Heart left ventricle (tissue), 13 donors: ENCODE measurements around the gene MYCN.

Source experiments
- POLR2A ChIP-seq, 2 donors: fragments of 450-650 bp; IDR thresholded peaks; one replicate each; pipeline ENCODE4 v1.6.1; 2017; ENCODE audit warnings: antibody characterized with exemption in 2 of 2, mild to moderate bottlenecking in 2 of 2, moderate library complexity in 2 of 2
- TF ChIP-seq, protein P1 (sequence below), 12 donors: fragments of 200-600 bp; sonication (generic) in 4 of 12; IDR thresholded peaks; one replicate each; pipeline versions ENCODE4 v1.5.0 to v1.8.0; 2018 to 2022; ENCODE audit warnings: antibody characterized with exemption in 12 of 12, mild to moderate bottlenecking in 5 of 12
- donor health status: ischemic (EF 13 %, LVEDD 7.1; RV severe dilation, severe dysfunction).
- donor health status: DM: no; HTN: yes; CAD: no.
- donor health status: DM: no; HTN: no; CAD: no.
- donor health status: ischemic (EF 25% LVEDD 6.9; RV normal size, moderate dysfunction).
- donor health status: ischemic (EF 25% LVEDD 5.7; RV mildly dilated, moderate dysfunction).
- donor health status: ischemic (EF 35%, LVEDD 5.7; RV mildly dilated, moderate dysfunction).
- donor health status: nonischemic (EF 11% LVEDD 7.7; RV severe dilation, severe dysfunction).
- donor health status: DM: yes; HTN: yes; CAD: no.
- donor health status: PGD.
- donor health status: ischemic (EF 29% LVEDD 5.4; RV normal size, mild dysfunction).
- donor health status: nonischemic (EF 23%, LVEDD 6.1; RV moderate dilation, normal function).

DNA sequence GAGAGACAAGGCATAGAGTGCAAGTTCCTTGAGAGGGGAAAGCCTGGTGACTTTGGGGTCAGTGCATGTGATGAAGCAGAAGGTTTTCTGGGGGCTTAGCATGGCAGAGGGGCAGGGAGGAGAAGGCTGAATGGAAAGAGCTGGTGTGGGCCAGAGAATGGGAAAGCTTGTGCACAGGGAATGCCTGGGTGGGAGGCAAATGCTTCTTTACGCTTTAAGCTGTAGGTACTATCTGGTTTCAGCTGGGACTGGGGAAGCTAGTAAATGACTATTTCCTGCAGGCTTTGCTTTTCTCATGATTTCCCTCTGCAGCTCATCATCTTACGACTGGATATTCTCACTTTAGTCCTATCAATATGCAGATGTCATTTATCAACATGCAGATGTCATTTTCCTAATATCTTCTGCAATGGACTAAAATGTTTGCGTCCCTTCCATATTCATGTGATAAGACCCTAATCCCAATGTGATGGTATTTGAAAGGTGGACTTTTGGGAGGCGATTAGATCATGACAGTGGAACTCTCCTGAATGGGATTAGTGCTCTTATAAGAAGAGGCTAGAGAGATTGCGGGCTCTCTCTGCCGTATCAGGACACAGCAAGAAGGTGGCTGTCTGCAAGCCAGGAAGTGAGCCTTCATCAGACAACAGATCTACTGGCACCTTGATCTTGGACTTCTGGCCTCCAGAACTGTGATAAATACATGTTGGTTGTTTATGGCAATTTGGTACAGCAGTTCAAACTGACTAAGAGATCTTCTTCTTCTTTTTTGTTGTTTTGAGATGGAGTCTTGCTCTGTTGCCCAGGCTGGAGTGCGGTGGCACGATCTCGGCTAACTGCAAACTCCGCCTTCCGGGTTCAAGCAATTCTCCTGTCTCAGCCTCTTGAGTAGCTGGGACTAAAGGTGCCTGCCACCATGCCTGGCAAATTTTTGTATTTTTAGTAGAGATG lies 50.1 kb downstream of the MYCN start:
- TF ChIP-seq, protein P1, sequence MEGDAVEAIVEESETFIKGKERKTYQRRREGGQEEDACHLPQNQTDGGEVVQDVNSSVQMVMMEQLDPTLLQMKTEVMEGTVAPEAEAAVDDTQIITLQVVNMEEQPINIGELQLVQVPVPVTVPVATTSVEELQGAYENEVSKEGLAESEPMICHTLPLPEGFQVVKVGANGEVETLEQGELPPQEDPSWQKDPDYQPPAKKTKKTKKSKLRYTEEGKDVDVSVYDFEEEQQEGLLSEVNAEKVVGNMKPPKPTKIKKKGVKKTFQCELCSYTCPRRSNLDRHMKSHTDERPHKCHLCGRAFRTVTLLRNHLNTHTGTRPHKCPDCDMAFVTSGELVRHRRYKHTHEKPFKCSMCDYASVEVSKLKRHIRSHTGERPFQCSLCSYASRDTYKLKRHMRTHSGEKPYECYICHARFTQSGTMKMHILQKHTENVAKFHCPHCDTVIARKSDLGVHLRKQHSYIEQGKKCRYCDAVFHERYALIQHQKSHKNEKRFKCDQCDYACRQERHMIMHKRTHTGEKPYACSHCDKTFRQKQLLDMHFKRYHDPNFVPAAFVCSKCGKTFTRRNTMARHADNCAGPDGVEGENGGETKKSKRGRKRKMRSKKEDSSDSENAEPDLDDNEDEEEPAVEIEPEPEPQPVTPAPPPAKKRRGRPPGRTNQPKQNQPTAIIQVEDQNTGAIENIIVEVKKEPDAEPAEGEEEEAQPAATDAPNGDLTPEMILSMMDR (IDR thresholded peaks at IDR 0.05) = no peak
- TF ChIP-seq POLR2A (IDR thresholded peaks at IDR 0.05) = no peak
